ENCODE measurements around the gene TRANK1. TPM values are rescaled to one million over a fixed set of nuclear protein-coding genes. Genes with fewer than 3 reads are reported as not detected.

The TRANK1 gene
- total RNA-seq, 1 experiment from 2014 or later: 10.5 TPM

DNA sequence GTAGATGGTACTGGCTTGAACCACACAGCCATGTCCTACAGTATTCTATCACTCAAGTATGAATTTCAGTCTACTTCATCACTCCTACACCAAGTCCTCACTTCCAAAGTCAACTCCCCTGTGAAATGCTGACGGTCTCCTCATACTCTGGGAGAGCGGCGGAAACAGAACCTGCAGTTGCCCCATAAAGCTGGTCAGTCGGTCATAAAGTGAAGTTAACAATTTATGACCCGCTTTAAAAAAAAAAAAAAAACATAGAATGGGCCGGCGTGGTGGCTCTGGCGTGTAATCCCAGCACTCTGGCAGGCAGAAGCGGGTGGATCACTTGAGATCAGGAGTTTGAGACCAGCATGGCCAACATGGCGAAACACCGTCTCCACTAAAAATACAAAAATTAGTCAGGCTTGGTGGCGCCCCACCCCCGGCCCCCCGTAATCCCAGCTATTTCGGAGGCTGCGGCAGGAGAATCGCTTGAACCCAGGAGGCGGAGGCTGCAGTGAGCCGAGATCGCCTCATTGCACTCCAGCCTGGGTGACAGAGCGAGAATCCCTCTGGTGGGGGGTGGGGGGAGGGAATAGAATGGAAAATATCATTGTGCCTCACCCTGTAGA is 2.1 kb downstream of the TRANK1 start:
- no peak overlapping the region for H3K27ac Mint-ChIP-seq
- peaks cover 8% of the 10 kb centered on the region for H3K9me3 Mint-ChIP-seq
- no peak overlapping the region for H3K4me3 Mint-ChIP-seq
- no peak for DNase-seq (ENCODE audit: low spot score)
- no peak for ATAC-seq
- peaks cover 49% of the 10 kb centered on the region for H3K27me3 Mint-ChIP-seq (ENCODE audit: low read depth)
- POLR2A ChIA-PET: no interaction called here
- TF ChIP-seq, protein P1, sequence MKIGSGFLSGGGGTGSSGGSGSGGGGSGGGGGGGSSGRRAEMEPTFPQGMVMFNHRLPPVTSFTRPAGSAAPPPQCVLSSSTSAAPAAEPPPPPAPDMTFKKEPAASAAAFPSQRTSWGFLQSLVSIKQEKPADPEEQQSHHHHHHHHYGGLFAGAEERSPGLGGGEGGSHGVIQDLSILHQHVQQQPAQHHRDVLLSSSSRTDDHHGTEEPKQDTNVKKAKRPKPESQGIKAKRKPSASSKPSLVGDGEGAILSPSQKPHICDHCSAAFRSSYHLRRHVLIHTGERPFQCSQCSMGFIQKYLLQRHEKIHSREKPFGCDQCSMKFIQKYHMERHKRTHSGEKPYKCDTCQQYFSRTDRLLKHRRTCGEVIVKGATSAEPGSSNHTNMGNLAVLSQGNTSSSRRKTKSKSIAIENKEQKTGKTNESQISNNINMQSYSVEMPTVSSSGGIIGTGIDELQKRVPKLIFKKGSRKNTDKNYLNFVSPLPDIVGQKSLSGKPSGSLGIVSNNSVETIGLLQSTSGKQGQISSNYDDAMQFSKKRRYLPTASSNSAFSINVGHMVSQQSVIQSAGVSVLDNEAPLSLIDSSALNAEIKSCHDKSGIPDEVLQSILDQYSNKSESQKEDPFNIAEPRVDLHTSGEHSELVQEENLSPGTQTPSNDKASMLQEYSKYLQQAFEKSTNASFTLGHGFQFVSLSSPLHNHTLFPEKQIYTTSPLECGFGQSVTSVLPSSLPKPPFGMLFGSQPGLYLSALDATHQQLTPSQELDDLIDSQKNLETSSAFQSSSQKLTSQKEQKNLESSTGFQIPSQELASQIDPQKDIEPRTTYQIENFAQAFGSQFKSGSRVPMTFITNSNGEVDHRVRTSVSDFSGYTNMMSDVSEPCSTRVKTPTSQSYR (CRISPR knock-in tag; IDR thresholded peaks at IDR 0.05): no peak
- TF ChIP-seq ELF4 (CRISPR knock-in tag; IDR thresholded peaks at IDR 0.05; ENCODE audit: low read depth) (no peak), GRHL2 (CRISPR knock-in tag; IDR thresholded peaks at IDR 0.05; ENCODE audit: insufficient replicate concordance, severe bottlenecking) (no peak), GABPB1 (CRISPR knock-in tag; IDR thresholded peaks at IDR 0.05) (no peak), MYBL2 (CRISPR knock-in tag; IDR thresholded peaks at IDR 0.05) (no peak), STAT6 (CRISPR knock-in tag; conservative IDR thresholded peaks at IDR 0.05; ENCODE audit: low read depth) (no peak), PRDM15 (CRISPR knock-in tag; IDR thresholded peaks at IDR 0.05) (no peak)
- TF ChIP-seq, protein P2, sequence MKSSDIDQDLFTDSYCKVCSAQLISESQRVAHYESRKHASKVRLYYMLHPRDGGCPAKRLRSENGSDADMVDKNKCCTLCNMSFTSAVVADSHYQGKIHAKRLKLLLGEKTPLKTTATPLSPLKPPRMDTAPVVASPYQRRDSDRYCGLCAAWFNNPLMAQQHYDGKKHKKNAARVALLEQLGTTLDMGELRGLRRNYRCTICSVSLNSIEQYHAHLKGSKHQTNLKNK (CRISPR knock-in tag; IDR thresholded peaks at IDR 0.05): no peak
- peaks cover 4% of the 10 kb centered on the region for H3K36me3 Mint-ChIP-seq
- CTCF ChIA-PET: interaction anchor here (3.9 to 4.5 kb wide), 2 partner anchors 16 to 38 kb away, joined by 23 to 55 read pairs; no protein-coding TSS in a partner anchor
- peaks cover 29% of the 10 kb centered on the region for H3K4me1 Mint-ChIP-seq

DNA sequence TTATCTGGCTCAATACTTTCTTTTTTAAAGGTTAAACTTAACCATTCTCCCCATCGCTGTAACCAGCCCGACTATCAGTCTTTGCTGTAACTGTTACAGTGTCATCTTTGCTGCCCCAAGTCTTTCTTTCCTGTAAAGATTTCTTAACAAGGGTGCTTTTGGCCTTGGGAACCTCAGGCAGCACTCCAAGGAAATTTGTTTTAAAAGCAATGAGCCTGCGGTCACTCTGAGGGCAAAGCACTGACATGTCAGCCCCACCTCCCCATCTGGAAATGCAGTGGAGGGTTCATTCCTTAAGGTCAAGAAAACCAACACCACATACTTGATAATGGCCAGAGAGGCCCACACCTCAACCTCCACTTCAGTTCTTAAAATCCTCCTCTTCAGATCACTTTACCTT is 3.2 kb downstream of the TRANK1 start:
- H3K27ac Mint-ChIP-seq: no peak overlapping the region
- 0 out of 2 replicates have a peak, but pooled peaks cover under 1% of the 10 kb centered on the region for H3K9me3 Mint-ChIP-seq
- ChIA-PET CTCF (interaction anchor here (2.1 to 4.5 kb wide), 2 partner anchors 17 to 37 kb away, joined by 6 to 23 read pairs; no protein-coding TSS in a partner anchor), POLR2A (no interaction called here)
- no peak for ATAC-seq
- peaks cover 42% of the 10 kb centered on the region for H3K27me3 Mint-ChIP-seq (ENCODE audit: low read depth)
- no peak for DNase-seq (ENCODE audit: low spot score)
- peaks cover 38% of the 10 kb centered on the region for H3K4me1 Mint-ChIP-seq
- no peaks in the 10 kb centered on the region; the same call in 1 of the 2 replicates for H3K36me3 Mint-ChIP-seq
- H3K4me3 Mint-ChIP-seq: no peak overlapping the region
- TF ChIP-seq ATF1 (CRISPR knock-in tag; IDR thresholded peaks at IDR 0.05): no peak

GRCh38 chr3:36941162-36941561 is 3.7 kb downstream of the TRANK1 start:
- no peak overlapping the region for H3K4me3 Mint-ChIP-seq
- ChIA-PET POLR2A (no interaction called here), CTCF (interaction anchor here (1.5 to 2.1 kb wide), 2 partner anchors 18 to 36 kb away, joined by 6 read pairs; no protein-coding TSS in a partner anchor)
- ATAC-seq (no peak), DNase-seq (ENCODE audit: low spot score) (no peak)
- no peak for TF ChIP-seq ELF4 (CRISPR knock-in tag; IDR thresholded peaks at IDR 0.05; ENCODE audit: low read depth)
- no peak for TF ChIP-seq CDX4 (CRISPR knock-in tag; IDR thresholded peaks at IDR 0.05; ENCODE audit: borderline replicate concordance)
- TF ChIP-seq, protein P3, sequence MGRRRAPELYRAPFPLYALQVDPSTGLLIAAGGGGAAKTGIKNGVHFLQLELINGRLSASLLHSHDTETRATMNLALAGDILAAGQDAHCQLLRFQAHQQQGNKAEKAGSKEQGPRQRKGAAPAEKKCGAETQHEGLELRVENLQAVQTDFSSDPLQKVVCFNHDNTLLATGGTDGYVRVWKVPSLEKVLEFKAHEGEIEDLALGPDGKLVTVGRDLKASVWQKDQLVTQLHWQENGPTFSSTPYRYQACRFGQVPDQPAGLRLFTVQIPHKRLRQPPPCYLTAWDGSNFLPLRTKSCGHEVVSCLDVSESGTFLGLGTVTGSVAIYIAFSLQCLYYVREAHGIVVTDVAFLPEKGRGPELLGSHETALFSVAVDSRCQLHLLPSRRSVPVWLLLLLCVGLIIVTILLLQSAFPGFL (CRISPR knock-in tag; IDR thresholded peaks at IDR 0.05; ENCODE audit: borderline replicate concordance): no peak
- no peak for TF ChIP-seq ZNF121 (CRISPR knock-in tag; IDR thresholded peaks at IDR 0.05)
- TF ChIP-seq FOXJ3 (CRISPR knock-in tag; IDR thresholded peaks at IDR 0.05; ENCODE audit: borderline replicate concordance): no peak
- H3K9me3 Mint-ChIP-seq: no peaks in the 10 kb centered on the region
- H3K27ac Mint-ChIP-seq: no peak overlapping the region
- H3K36me3 Mint-ChIP-seq: no peaks in the 10 kb centered on the region
- peaks cover 37% of the 10 kb centered on the region for H3K27me3 Mint-ChIP-seq (ENCODE audit: low read depth)
- H3K4me1 Mint-ChIP-seq: peaks cover 43% of the 10 kb centered on the region

Data from WTC11 (cell line).